ENCODE data around the gene ARL4D.

DNA sequence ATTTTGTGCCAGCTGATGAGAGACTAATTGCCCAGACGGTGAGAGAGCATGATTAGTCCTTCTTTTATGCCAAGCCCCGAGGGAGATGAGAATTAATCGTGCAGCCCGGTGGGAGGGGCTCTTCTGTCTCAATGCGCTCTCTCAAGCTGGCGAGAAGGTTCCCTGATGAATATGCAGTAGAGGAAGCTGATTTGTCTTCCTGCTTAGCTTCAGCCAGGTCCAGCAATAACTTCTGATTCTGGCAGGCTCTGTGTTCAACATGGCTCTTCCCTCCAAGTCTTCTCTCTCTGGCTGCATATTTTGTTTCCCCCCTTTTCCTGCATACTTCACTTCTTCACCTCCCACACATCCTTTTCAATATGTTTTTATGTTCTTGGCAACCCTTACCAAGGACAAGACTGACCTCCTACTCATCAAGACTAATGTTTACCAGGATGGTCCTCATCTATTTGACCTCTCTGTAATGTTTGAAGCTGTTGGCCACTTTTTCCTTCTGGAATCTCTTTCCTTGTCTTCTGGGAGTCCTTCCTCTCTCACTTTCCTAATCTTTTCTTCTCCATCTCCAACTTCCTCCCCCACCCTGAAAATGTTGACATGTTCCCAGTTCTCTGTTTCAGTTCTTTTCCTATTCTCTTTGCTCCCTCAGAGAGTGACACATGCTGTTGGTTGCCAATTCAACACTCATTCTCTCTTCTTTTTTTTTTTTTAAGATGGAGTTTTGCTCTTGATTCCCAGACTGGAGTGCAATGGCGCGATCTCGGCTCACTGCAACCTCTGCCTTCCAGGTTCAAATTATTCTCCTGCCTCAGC is 33.1 kb downstream of the ARL4D start:
- TF ChIP-seq, protein P1, sequence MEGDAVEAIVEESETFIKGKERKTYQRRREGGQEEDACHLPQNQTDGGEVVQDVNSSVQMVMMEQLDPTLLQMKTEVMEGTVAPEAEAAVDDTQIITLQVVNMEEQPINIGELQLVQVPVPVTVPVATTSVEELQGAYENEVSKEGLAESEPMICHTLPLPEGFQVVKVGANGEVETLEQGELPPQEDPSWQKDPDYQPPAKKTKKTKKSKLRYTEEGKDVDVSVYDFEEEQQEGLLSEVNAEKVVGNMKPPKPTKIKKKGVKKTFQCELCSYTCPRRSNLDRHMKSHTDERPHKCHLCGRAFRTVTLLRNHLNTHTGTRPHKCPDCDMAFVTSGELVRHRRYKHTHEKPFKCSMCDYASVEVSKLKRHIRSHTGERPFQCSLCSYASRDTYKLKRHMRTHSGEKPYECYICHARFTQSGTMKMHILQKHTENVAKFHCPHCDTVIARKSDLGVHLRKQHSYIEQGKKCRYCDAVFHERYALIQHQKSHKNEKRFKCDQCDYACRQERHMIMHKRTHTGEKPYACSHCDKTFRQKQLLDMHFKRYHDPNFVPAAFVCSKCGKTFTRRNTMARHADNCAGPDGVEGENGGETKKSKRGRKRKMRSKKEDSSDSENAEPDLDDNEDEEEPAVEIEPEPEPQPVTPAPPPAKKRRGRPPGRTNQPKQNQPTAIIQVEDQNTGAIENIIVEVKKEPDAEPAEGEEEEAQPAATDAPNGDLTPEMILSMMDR (IDR thresholded peaks at IDR 0.05; ENCODE audit: extremely low read depth in 1 of 2, insufficient read depth in 1 of 2, low read depth in 1 of 2, low read length in 2 of 2) = no peak
- TF ChIP-seq POLR2A (IDR thresholded peaks at IDR 0.05; ENCODE audit: low read depth, low read length) (no peak), MYC (IDR thresholded peaks at IDR 0.05; ENCODE audit: low read depth, low read length) (no peak), JUN (IDR thresholded peaks at IDR 0.05; ENCODE audit: borderline replicate concordance, insufficient read depth, insufficient read length, low read depth) (no peak), POLR2AphosphoS5 (IDR thresholded peaks at IDR 0.05; ENCODE audit: insufficient read depth, low read depth, low read length) (no peak), EZH2 (IDR thresholded peaks at IDR 0.05; ENCODE audit: borderline replicate concordance, low read depth, low read length, severe bottlenecking) (no peak), GATA2 (IDR thresholded peaks at IDR 0.05; ENCODE audit: insufficient read depth, insufficient read length, low read depth, low read length) (no peak)
- TF ChIP-seq, protein P2, sequence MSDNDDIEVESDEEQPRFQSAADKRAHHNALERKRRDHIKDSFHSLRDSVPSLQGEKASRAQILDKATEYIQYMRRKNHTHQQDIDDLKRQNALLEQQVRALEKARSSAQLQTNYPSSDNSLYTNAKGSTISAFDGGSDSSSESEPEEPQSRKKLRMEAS (IDR thresholded peaks at IDR 0.05; ENCODE audit: insufficient read depth, insufficient read length) = no peak

Measured in endothelial cell of umbilical vein (primary cell).